IMR-90 (cell line): Measurements from ENCODE around the gene OTOA. TPM values are rescaled to one million over a fixed set of nuclear protein-coding genes. Genes with fewer than 3 reads are reported as not detected.

ENCODE experiments used
- ATAC-seq: fragments of 200-7000 bp; cut with Tn5 transposase; 2 replicates; pipeline ENCODE4 v1.9.1; 2020; ENCODE audit warnings: low read depth, mild to moderate bottlenecking, moderate library complexity
- BruUV-seq: library from RNA; stranded (reverse); fragments of 400-500 nt; replicated peaks from 2 replicates; lab custom pipeline; 2021; lab: Mats Ljungman, UMichigan
- CTCF ChIA-PET: fragments of 300-600 bp; formaldehyde crosslinking; extraction: SDS; loops from one replicate; lab custom pipeline; 2021; ENCODE audit warnings: antibody characterized with exemption; lab: Yijun Ruan, JAX
- POLR2A ChIA-PET: fragments of 300-600 bp; sonication (Branson Sonifier 250); formaldehyde crosslinking; loops from one replicate; lab custom pipeline; 2022; ENCODE audit warnings: antibody characterized with exemption; ENCODE audit not compliant: unreplicated experiment; lab: Charles Lee
- DNase-seq: peaks from one replicate; pipeline ENCODE4 v3.0.0; 2013
- H2AFZ ChIP-seq: replicated peaks from 2 replicates; pipeline ENCODE3; 2013; ENCODE audit warnings: low read length, mild to moderate bottlenecking; ENCODE audit not compliant: poor library complexity
- H2AK5ac ChIP-seq: 2 replicates; pipeline ENCODE4 v1.6.1; 2013; ENCODE audit warnings: low read depth, low read length, inconsistent platforms
- H2AK9ac ChIP-seq: replicated peaks from 2 replicates; pipeline ENCODE3; 2013; ENCODE audit warnings: mild to moderate bottlenecking, low read depth, low read length, moderate library complexity; ENCODE audit not compliant: poor library complexity
- H2BK120ac ChIP-seq: 2 replicates; pipeline ENCODE4 v1.6.1; 2013; ENCODE audit warnings: low read depth, low read length, inconsistent platforms
- H2BK15ac ChIP-seq: 3 replicates; pipeline ENCODE4 v1.6.1; 2013; ENCODE audit warnings: low read depth, low read length, inconsistent platforms
- H2BK20ac ChIP-seq: 2 replicates; pipeline ENCODE4 v1.6.1; 2013; ENCODE audit warnings: low read depth, mild to moderate bottlenecking, inconsistent platforms, low read length, moderate library complexity
- H2BK5ac ChIP-seq: 2 replicates; pipeline ENCODE4 v1.6.1; 2013; ENCODE audit warnings: mild to moderate bottlenecking, low read depth, low read length, inconsistent platforms; ENCODE audit not compliant: poor library complexity, severe bottlenecking
- H3K14ac ChIP-seq: replicated peaks from 2 replicates; pipeline ENCODE4 v1.6.1; 2013; ENCODE audit warnings: low read depth, low read length, inconsistent platforms
- H3K18ac ChIP-seq: 2 replicates; pipeline ENCODE4 v1.6.1; 2013; ENCODE audit warnings: low read depth, low read length, control low read depth
- H3K23ac ChIP-seq: 2 replicates; pipeline ENCODE4 v1.6.1; 2013; ENCODE audit warnings: low read depth, low read length, inconsistent platforms
- H3K27ac ChIP-seq: 2 replicates; pipeline ENCODE4 v1.5.1; 2013; ENCODE audit warnings: mild to moderate bottlenecking, control low read depth, low read length; ENCODE audit not compliant: insufficient read depth
- H3K27me3 ChIP-seq: 2 replicates; pipeline ENCODE4 v1.6.1; 2013; ENCODE audit warnings: low read length; ENCODE audit not compliant: control insufficient read depth, insufficient read depth
- H3K36me3 ChIP-seq: 2 replicates; pipeline ENCODE4 v1.6.1; 2013; ENCODE audit warnings: low read length, mixed read lengths; ENCODE audit not compliant: control insufficient read depth, insufficient read depth
- H3K4ac ChIP-seq: 2 replicates; pipeline ENCODE4 v1.6.1; 2013; ENCODE audit warnings: low read depth, low read length, inconsistent platforms
- H3K4me1 ChIP-seq: 2 replicates; pipeline ENCODE4 v1.6.1; 2013; ENCODE audit warnings: low read length, mixed read lengths; ENCODE audit not compliant: control insufficient read depth, insufficient read depth
- H3K4me2 ChIP-seq: 2 replicates; pipeline ENCODE4 v1.6.1; 2013; ENCODE audit warnings: low read depth, mild to moderate bottlenecking, control low read depth, low read length, moderate library complexity
- H3K4me3 ChIP-seq: 2 replicates; pipeline ENCODE4 v1.5.1; 2013; ENCODE audit warnings: low read depth, mild to moderate bottlenecking, control low read depth, low read length, moderate library complexity; ENCODE audit not compliant: insufficient read depth
- H3K56ac ChIP-seq: 2 replicates; pipeline ENCODE4 v1.6.1; 2013; ENCODE audit warnings: low read length, inconsistent platforms; ENCODE audit not compliant: insufficient read depth; ENCODE audit errors: extremely low read depth
- H3K79me1 ChIP-seq, 2 experiments: 2 replicates each; pipeline ENCODE4 v1.6.1; 2013; ENCODE audit warnings: low read length in 2 of 2, inconsistent platforms in 1 of 2, low read depth in 1 of 2
- H3K9ac ChIP-seq: 2 replicates; pipeline ENCODE4 v1.6.1; 2013; ENCODE audit warnings: low read depth, low read length, control low read depth
- H3K9me1 ChIP-seq: 2 replicates; pipeline ENCODE4 v1.6.1; 2013; ENCODE audit warnings: low read length, inconsistent platforms; ENCODE audit not compliant: insufficient read depth
- H3K9me3 ChIP-seq: 2 replicates; pipeline ENCODE4 v1.6.1; 2013; ENCODE audit warnings: low read length; ENCODE audit not compliant: control insufficient read depth, insufficient read depth
- H4K20me1 ChIP-seq: 2 replicates; pipeline ENCODE4 v1.6.1; 2013; ENCODE audit warnings: low read length, inconsistent platforms; ENCODE audit not compliant: insufficient read depth
- H4K5ac ChIP-seq: 2 replicates; pipeline ENCODE4 v1.6.1; 2013; ENCODE audit warnings: mild to moderate bottlenecking, low read depth, low read length, control low read depth
- H4K8ac ChIP-seq, 2 experiments: 2 replicates each; pipeline ENCODE4 v1.6.1; 2013; ENCODE audit warnings: low read depth in 2 of 2, low read length in 2 of 2, control low read depth in 1 of 2, inconsistent platforms in 1 of 2
- H4K91ac ChIP-seq: 2 replicates; pipeline ENCODE4 v1.6.1; 2013; ENCODE audit warnings: low read depth, low read length, inconsistent platforms; ENCODE audit not compliant: insufficient read depth
- BHLHE40 ChIP-seq: fragments of 150-350 bp; IDR thresholded peaks from 2 replicates; pipeline ENCODE4 v1.6.1; 2016; ENCODE audit warnings: mild to moderate bottlenecking, low read depth, low read length
- CEBPB ChIP-seq: IDR thresholded peaks from 2 replicates; pipeline ENCODE4 v1.6.1; 2012; ENCODE audit warnings: low read depth, low read length, improper control_type of control experiment
- CHD1 ChIP-seq: IDR thresholded peaks from 2 replicates; pipeline ENCODE4 v1.6.1; 2012; ENCODE audit warnings: low read depth, low read length, improper control_type of control experiment
- CTCF ChIP-seq: conservative IDR thresholded peaks from 2 replicates; pipeline ENCODE4 v1.5.1; 2012; ENCODE audit warnings: mild to moderate bottlenecking, low read depth, low read length, improper control_type of control experiment
- ELK1 ChIP-seq: fragments of 150-350 bp; IDR thresholded peaks from 2 replicates; pipeline ENCODE4 v1.6.1; 2016; ENCODE audit warnings: low read depth, mild to moderate bottlenecking, low read length, moderate library complexity, borderline replicate concordance
- FOS ChIP-seq: fragments of 150-350 bp; IDR thresholded peaks from 2 replicates; pipeline ENCODE4 v1.6.1; 2016; ENCODE audit warnings: low read depth, low read length
- MAFK ChIP-seq: IDR thresholded peaks from 2 replicates; pipeline ENCODE4 v1.6.1; 2012; ENCODE audit warnings: low read depth, low read length, improper control_type of control experiment
- MAZ ChIP-seq: IDR thresholded peaks from 2 replicates; pipeline ENCODE4 v1.6.1; 2012; ENCODE audit warnings: low read depth, mild to moderate bottlenecking, low read length, improper control_type of control experiment, moderate library complexity, borderline replicate concordance
- MXI1 ChIP-seq: IDR thresholded peaks from 2 replicates; pipeline ENCODE4 v1.6.1; 2012; ENCODE audit warnings: low read depth, mild to moderate bottlenecking, low read length, moderate library complexity, borderline replicate concordance
- POLR2A ChIP-seq: IDR thresholded peaks from 2 replicates; pipeline ENCODE4 v1.6.1; 2012; ENCODE audit warnings: mild to moderate bottlenecking, low read depth, low read length
- RCOR1 ChIP-seq: IDR thresholded peaks from 2 replicates; pipeline ENCODE4 v1.6.1; 2012; ENCODE audit warnings: mild to moderate bottlenecking, low read length, improper control_type of control experiment; ENCODE audit not compliant: insufficient replicate concordance
- RFX5 ChIP-seq: IDR thresholded peaks from 2 replicates; pipeline ENCODE4 v1.8.0; 2012; ENCODE audit warnings: low read depth, mild to moderate bottlenecking, low read length, moderate library complexity
- SMC3 ChIP-seq: fragments of 150-350 bp; IDR thresholded peaks from 2 replicates; pipeline ENCODE4 v1.6.1; 2016; ENCODE audit warnings: low read depth, mild to moderate bottlenecking, antibody characterized with exemption, low read length, moderate library complexity
- USF2 ChIP-seq: fragments of 150-350 bp; IDR thresholded peaks from 2 replicates; pipeline ENCODE4 v1.6.1; 2017; ENCODE audit warnings: mild to moderate bottlenecking, antibody characterized with exemption, low read length, low read depth
- WGBS, 2 experiments: methylation state at CpG; one replicate each; pipeline versions ENCODE4 v1.1.5 to v1.1.7; 2013; ENCODE audit warnings: missing lambda C conversion rate in 2 of 2; ENCODE audit not compliant: insufficient read length in 1 of 2; ENCODE audit errors: extremely low coverage in 2 of 2; 5-methylcytosine and 5-hydroxymethylcytosine counted together
- dilution Hi-C: fragments of 300-500 bp; cut with HindIII; formaldehyde crosslinking; loops from one replicate; pipeline ENCODE4 v1.14.3; 2018; ENCODE audit warnings: low sequenced_read_pairs; ENCODE audit not compliant: unreplicated experiment
- in situ Hi-C: fragments of 300-500 bp; cut with MboI; formaldehyde crosslinking; loops from 3 replicates; pipeline ENCODE4 v1.14.3; 2019; ENCODE audit warnings: low sequenced_read_pairs, inconsistent platforms, mixed read lengths
- intact Hi-C: fragments of 100-400 bp; cut with micrococcal nuclease; formaldehyde crosslinking; loops from 2 replicates; pipeline ENCODE4 v1.10.0; 2022
- polyA plus RNA-seq, 3 experiments: library from polyadenylated mRNA; depleted of rRNA; stranded (reverse); fragments of >200 nt; gene quantifications; 2 replicates each; pipeline ENCODE4 v1.2.3, GENCODE V29; 2012; ENCODE audit warnings: low replicate concordance in 1 of 3
- total RNA-seq: library from RNA; depleted of rRNA; stranded (reverse); fragments of >200 nt; gene quantifications from 2 replicates; pipeline ENCODE4 v1.2.3, GENCODE V29; 2012

Gene OTOA
- total and polyA plus RNA-seq, 2 of the 4 experiments (the other 2 are of a cell fraction) = 0.02 TPM; not detected in 1

- ATAC-seq (no peak), DNase-seq (no peak)
- TF ChIP-seq POLR2A (no peak), RFX5 (no peak), MAZ (no peak), RCOR1 (no peak), ELK1 (no peak), USF2 (no peak), CTCF (no peak), CEBPB (no peak), MAFK (no peak), CHD1 (no peak), FOS (no peak), SMC3 (no peak), MXI1 (no peak), BHLHE40 (no peak)
- Histone ChIP-seq H2BK15ac (no peak overlapping the region), H2BK120ac (no peak overlapping the region), H4K8ac (no peak overlapping the region), H3K9me1 (no peaks in the 10 kb centered on the region; the same call in 1 of the 2 replicates), H3K14ac (no peak overlapping the region), H3K9ac (no peak overlapping the region), H3K27ac (no peak overlapping the region), H3K18ac (no peak overlapping the region), H4K20me1 (peaks cover 9% of the 10 kb centered on the region; the same call in 1 of the 2 replicates), H2AFZ (no peak overlapping the region), H3K4me3 (no peak overlapping the region), H3K23ac (no peak overlapping the region), H4K91ac (no peak overlapping the region), H3K79me1 (peaks cover 25 to 53% of the 10 kb centered on the region in 2 experiments), H3K4me1 (0 out of 2 replicates have a peak, but pooled peaks cover 2% of the 10 kb centered on the region), H3K56ac (no peak overlapping the region), H2BK20ac (no peak overlapping the region), H3K27me3 (no peaks in the 10 kb centered on the region), H2BK5ac (no peak overlapping the region), H3K4me2 (no peak overlapping the region), H4K5ac (0 out of 2 replicates have a peak overlapping the region, but pooled peaks have one; percentile 38), H3K4ac (no peak overlapping the region), H2AK9ac (no peak overlapping the region), H3K36me3 (peaks cover 5% of the 10 kb centered on the region), H3K9me3 (no peaks in the 10 kb centered on the region), H2AK5ac (no peak overlapping the region)
- 97% methylated on average over 4 of the region's 18 CpGs; no CpG with 5 or more reads in 1 of the 2 experiments for WGBS, 2 experiments
- BruUV-seq = no TSS peak
- ChIA-PET CTCF (interaction anchor here (2.2 kb wide), 1 partner anchor 10 kb away, joined by 19 read pairs; no protein-coding TSS in a partner anchor), POLR2A (interaction anchor here (0.6 kb wide), 1 partner anchor 1278 kb away, joined by 9 read pairs; no protein-coding TSS in a partner anchor)
- in situ Hi-C loops = no loop called here
- intact Hi-C loops = no loop called here
- dilution Hi-C loops = no loop called here
These were observed 16.8 kb upstream of the OTOA start for GRCh38 chr16:21646721-21647561.
